ENCODE data around the gene ANKS1B.

Gene ANKS1B

DNA sequence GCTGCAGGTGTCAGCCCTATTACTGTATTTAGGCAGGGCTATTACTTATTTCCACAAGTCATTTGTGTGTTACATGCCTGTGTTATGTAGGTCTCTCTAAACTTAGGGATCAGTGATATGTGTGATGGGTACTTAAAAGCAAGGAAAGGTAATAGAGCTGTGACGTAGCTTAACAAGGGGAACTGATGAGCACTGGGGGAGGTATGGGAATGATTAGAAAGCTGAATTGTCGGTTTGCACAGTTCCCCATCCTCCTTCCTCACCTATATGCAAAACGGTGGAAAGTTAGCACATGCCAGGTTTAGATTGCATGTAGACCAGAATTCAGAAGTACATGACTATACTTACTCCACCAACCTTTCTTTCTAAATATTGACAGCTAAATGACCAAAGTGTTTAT lies 831.4 kb downstream of the ANKS1B start:
- Histone ChIP-seq H3K79me2 (ENCODE audit: insufficient read depth, low read length) (no peaks in the 10 kb centered on the region), H3K4me2 (ENCODE audit: low read length) (no peak overlapping the region), H3F3A (ENCODE audit: insufficient read depth, low read length) (no peaks in the 10 kb centered on the region), H3K27me3 (ENCODE audit: insufficient read depth, low read length) (no peaks in the 10 kb centered on the region), H3K4me1 (ENCODE audit: insufficient read depth, low read length, severe bottlenecking) (no peaks in the 10 kb centered on the region), H4K20me1 (ENCODE audit: insufficient read depth, low read length) (no peaks in the 10 kb centered on the region), H3K36me3 (ENCODE audit: insufficient read depth, low read length) (no peaks in the 10 kb centered on the region), H3K9ac (ENCODE audit: low read length) (no peak overlapping the region), H2AFZ (ENCODE audit: low read length) (no peak overlapping the region), H3K9me3 (ENCODE audit: low read length) (no peaks in the 10 kb centered on the region), H3K4me3 (ENCODE audit: low read depth, low read length, poor library complexity, severe bottlenecking) (no peak overlapping the region), H3K27ac (ENCODE audit: low read depth, low read length, poor library complexity, severe bottlenecking) (no peak overlapping the region), H3K9me2 (ENCODE audit: low read depth, low read length) (no peaks in the 10 kb centered on the region)
- TF ChIP-seq, protein P1, sequence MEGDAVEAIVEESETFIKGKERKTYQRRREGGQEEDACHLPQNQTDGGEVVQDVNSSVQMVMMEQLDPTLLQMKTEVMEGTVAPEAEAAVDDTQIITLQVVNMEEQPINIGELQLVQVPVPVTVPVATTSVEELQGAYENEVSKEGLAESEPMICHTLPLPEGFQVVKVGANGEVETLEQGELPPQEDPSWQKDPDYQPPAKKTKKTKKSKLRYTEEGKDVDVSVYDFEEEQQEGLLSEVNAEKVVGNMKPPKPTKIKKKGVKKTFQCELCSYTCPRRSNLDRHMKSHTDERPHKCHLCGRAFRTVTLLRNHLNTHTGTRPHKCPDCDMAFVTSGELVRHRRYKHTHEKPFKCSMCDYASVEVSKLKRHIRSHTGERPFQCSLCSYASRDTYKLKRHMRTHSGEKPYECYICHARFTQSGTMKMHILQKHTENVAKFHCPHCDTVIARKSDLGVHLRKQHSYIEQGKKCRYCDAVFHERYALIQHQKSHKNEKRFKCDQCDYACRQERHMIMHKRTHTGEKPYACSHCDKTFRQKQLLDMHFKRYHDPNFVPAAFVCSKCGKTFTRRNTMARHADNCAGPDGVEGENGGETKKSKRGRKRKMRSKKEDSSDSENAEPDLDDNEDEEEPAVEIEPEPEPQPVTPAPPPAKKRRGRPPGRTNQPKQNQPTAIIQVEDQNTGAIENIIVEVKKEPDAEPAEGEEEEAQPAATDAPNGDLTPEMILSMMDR (IDR thresholded peaks at IDR 0.05; ENCODE audit: low read length), result no peak
- no peak for TF ChIP-seq EZH2 (IDR thresholded peaks at IDR 0.05; ENCODE audit: borderline replicate concordance, low read length)

DNA sequence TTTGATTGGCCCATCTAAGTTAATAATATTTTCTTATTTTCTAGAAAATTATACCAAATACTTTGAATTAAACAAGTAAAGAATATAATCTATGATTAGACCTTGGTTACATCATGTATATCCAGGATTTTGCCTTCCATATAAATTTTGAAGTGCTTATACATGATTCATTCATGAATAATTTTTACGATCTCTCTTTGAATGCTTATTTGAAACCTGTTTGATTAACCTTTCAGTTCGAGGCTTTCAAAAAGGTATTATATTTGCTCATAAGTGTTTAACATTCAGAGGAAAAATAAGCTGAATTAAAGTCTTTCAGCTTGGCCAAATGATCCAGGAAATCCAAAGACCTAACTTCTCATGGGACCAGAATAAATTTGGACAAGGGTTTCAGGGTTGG lies 832.4 kb downstream of the ANKS1B start:
- no peaks in the 10 kb centered on the region for H3K79me2 ChIP-seq (ENCODE audit: insufficient read depth, low read length)
- H3K9ac ChIP-seq (ENCODE audit: low read length), result no peak overlapping the region
- TF ChIP-seq, protein P1 (IDR thresholded peaks at IDR 0.05; ENCODE audit: low read length), result no peak
- TF ChIP-seq EZH2 (IDR thresholded peaks at IDR 0.05; ENCODE audit: borderline replicate concordance, low read length), result no peak
- H3F3A ChIP-seq (ENCODE audit: insufficient read depth, low read length), result no peaks in the 10 kb centered on the region
- H3K9me2 ChIP-seq (ENCODE audit: low read depth, low read length), result no peaks in the 10 kb centered on the region
- no peak overlapping the region for H3K27ac ChIP-seq (ENCODE audit: low read depth, low read length, poor library complexity, severe bottlenecking)
- H4K20me1 ChIP-seq (ENCODE audit: insufficient read depth, low read length), result no peaks in the 10 kb centered on the region
- no peaks in the 10 kb centered on the region for H3K36me3 ChIP-seq (ENCODE audit: insufficient read depth, low read length)
- no peak overlapping the region for H2AFZ ChIP-seq (ENCODE audit: low read length)
- H3K4me1 ChIP-seq (ENCODE audit: insufficient read depth, low read length, severe bottlenecking), result no peaks in the 10 kb centered on the region
- no peak overlapping the region for H3K4me3 ChIP-seq (ENCODE audit: low read depth, low read length, poor library complexity, severe bottlenecking)
- H3K4me2 ChIP-seq (ENCODE audit: low read length), result no peak overlapping the region
- H3K9me3 ChIP-seq (ENCODE audit: low read length), result no peaks in the 10 kb centered on the region
- no peaks in the 10 kb centered on the region for H3K27me3 ChIP-seq (ENCODE audit: insufficient read depth, low read length)

DNA sequence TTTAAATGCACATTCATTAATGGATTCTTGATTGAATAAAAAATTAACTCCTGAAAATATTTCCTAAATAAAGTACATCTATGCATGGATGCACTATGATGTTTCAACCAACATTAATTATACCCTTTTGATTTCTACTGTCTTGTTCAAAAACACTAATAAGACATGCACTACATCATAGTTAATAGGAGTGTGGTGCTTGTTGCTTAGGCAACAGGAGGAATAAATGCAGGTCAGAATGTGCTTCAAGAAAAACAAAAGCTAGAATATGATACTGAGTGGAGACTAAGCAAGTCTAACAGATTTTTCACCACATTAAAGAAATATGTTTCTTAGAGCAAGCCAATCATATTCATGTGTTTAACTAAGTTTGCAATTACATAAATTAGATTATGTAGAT lies 833.0 kb downstream of the ANKS1B start:
- Histone ChIP-seq H3K4me1 (ENCODE audit: insufficient read depth, low read length, severe bottlenecking) (no peaks in the 10 kb centered on the region), H2AFZ (ENCODE audit: low read length) (no peak overlapping the region), H3K9ac (ENCODE audit: low read length) (no peak overlapping the region), H3K4me2 (ENCODE audit: low read length) (no peak overlapping the region), H3K9me3 (ENCODE audit: low read length) (no peaks in the 10 kb centered on the region), H3K9me2 (ENCODE audit: low read depth, low read length) (no peaks in the 10 kb centered on the region), H4K20me1 (ENCODE audit: insufficient read depth, low read length) (no peaks in the 10 kb centered on the region), H3K27ac (ENCODE audit: low read depth, low read length, poor library complexity, severe bottlenecking) (no peak overlapping the region), H3K36me3 (ENCODE audit: insufficient read depth, low read length) (no peaks in the 10 kb centered on the region), H3F3A (ENCODE audit: insufficient read depth, low read length) (no peaks in the 10 kb centered on the region), H3K27me3 (ENCODE audit: insufficient read depth, low read length) (no peaks in the 10 kb centered on the region), H3K79me2 (ENCODE audit: insufficient read depth, low read length) (no peaks in the 10 kb centered on the region), H3K4me3 (ENCODE audit: low read depth, low read length, poor library complexity, severe bottlenecking) (no peak overlapping the region)
- no peak for TF ChIP-seq EZH2 (IDR thresholded peaks at IDR 0.05; ENCODE audit: borderline replicate concordance, low read length)
- TF ChIP-seq, protein P1 (IDR thresholded peaks at IDR 0.05; ENCODE audit: low read length), result no peak

All from OCI-LY1 (cell line).